ENCODE measurements around the gene IVNS1ABP. TPM values are rescaled to one million over a fixed set of nuclear protein-coding genes. Genes with fewer than 3 reads are reported as not detected.
A peak's percentile ranks its signal among the peaks of the same experiment; 100 is the strongest.

IVNS1ABP gene
- total and polyA plus RNA-seq, 4 donors = 73.4 to 111 (median 101) TPM

GRCh38 chr1:185318431-185319138, 1.5 kb upstream of the IVNS1ABP start:
- Histone ChIP-seq H3K9me3 (ENCODE audit: control insufficient read depth, insufficient read depth, low read length) (no peaks in the 10 kb centered on the region), H3K27ac (ENCODE audit: low read depth, low read length) (peak overlapping the region; percentile 92), H3K4me1 (ENCODE audit: control insufficient read depth, insufficient read depth, low read length) (peaks cover 8% of the 10 kb centered on the region), H3K27me3 (ENCODE audit: control insufficient read depth, insufficient read depth, low read length) (no peaks in the 10 kb centered on the region), H3K36me3 (ENCODE audit: control insufficient read depth, insufficient read depth, low read length) (no peaks in the 10 kb centered on the region), H3K4me3 (ENCODE audit: low read depth, low read length) (no peak overlapping the region)
- DNase-seq (ENCODE audit: low read depth in 4 of 6, low spot score in 6 of 6) = no peak
- no CpG with 5 or more reads among the region's 10 CpGs for WGBS (ENCODE audit: insufficient coverage)

DNA sequence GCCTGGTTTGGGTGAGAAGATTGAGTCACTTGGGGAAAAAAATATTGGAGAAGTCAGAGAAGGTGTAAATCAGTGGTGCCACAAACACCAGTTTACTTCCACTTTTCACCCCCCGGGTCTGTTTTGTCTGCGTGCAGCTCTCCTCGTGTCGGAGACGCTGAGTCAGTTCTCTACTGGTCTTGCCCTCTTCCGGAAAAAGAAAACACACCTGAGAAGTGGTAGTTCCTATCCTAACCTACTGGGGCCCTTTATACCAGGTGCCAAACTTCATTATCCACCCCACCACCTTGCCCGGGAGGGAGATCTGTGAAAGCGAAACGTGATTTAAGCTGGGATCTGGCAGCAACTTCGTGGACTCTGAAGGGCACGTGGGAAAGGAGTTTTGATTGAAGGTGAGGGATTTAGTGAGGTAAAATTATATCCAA, 855 bp upstream of the IVNS1ABP start:
- H3K9me3 ChIP-seq (ENCODE audit: control insufficient read depth, insufficient read depth, low read length) = no peaks in the 10 kb centered on the region
- H3K36me3 ChIP-seq (ENCODE audit: control insufficient read depth, insufficient read depth, low read length) = no peaks in the 10 kb centered on the region
- 20% methylated on average over 2 of the region's 11 CpGs for WGBS (ENCODE audit: insufficient coverage)
- peak overlapping the region; percentile 98 for H3K4me3 ChIP-seq (ENCODE audit: low read depth, low read length)
- peaks cover 8% of the 10 kb centered on the region for H3K4me1 ChIP-seq (ENCODE audit: control insufficient read depth, insufficient read depth, low read length)
- H3K27me3 ChIP-seq (ENCODE audit: control insufficient read depth, insufficient read depth, low read length) = no peaks in the 10 kb centered on the region
- H3K27ac ChIP-seq (ENCODE audit: low read depth, low read length) = peak overlapping the region; percentile 92
- peak in 1 of 6 donors; percentile 17 for DNase-seq (ENCODE audit: low read depth in 4 of 6, low spot score in 6 of 6)

DNA sequence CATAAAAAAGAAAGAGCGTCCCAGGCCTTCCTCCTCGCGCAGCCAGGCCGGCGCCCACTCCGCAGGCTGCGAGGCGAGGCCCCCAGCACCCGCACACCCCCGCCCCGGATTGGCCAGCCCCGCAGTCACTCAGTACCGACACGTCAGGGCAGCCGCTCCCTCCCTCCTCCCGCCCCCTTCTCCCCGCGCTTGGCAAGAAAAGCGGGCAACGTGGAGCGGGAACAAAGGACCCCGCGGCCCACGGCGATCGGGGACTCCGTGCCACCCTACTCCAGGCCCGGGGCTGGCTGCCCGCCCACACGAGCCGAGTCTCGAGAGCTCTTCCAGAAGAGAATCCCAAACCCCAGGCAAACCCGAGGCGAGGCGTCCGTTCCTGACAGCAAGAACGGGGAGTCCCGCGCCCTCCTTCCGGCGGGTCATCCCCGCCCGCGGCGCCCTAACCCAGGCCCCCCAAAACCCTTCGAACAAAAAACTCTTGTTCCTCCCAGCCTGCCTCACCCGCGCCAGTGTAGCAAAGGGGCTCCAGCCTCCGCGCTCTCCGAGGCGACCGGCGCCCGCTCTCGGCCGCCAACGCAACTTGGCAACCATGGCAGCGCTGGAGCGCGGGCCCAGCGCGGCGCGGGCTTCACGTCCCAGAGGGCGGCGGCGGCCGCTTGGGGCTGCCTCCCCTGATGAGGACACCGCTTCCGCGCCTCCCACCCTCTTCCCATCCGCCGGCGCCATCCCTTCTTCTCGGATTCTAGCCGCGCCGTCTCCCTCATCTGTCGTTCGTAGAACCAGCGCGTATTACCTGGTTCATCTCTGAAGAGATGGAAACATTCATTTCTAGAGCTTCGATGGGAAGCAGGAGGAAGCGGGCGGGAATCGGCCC, 645 bp downstream of the IVNS1ABP start:
- H3K27me3 ChIP-seq (ENCODE audit: control insufficient read depth, insufficient read depth, low read length) = no peaks in the 10 kb centered on the region
- peak overlapping the region; percentile 98 for H3K27ac ChIP-seq (ENCODE audit: low read depth, low read length)
- peaks cover 8% of the 10 kb centered on the region for H3K4me1 ChIP-seq (ENCODE audit: control insufficient read depth, insufficient read depth, low read length)
- 0% methylated on average over 88 of the region's 88 CpGs for WGBS (ENCODE audit: insufficient coverage)
- DNase-seq (ENCODE audit: low read depth in 4 of 6, low spot score in 6 of 6) = peak; percentile 81 to 98 (median 90)
- H3K9me3 ChIP-seq (ENCODE audit: control insufficient read depth, insufficient read depth, low read length) = no peaks in the 10 kb centered on the region
- peak overlapping the region; percentile 98 for H3K4me3 ChIP-seq (ENCODE audit: low read depth, low read length)
- H3K36me3 ChIP-seq (ENCODE audit: control insufficient read depth, insufficient read depth, low read length) = no peaks in the 10 kb centered on the region

DNA sequence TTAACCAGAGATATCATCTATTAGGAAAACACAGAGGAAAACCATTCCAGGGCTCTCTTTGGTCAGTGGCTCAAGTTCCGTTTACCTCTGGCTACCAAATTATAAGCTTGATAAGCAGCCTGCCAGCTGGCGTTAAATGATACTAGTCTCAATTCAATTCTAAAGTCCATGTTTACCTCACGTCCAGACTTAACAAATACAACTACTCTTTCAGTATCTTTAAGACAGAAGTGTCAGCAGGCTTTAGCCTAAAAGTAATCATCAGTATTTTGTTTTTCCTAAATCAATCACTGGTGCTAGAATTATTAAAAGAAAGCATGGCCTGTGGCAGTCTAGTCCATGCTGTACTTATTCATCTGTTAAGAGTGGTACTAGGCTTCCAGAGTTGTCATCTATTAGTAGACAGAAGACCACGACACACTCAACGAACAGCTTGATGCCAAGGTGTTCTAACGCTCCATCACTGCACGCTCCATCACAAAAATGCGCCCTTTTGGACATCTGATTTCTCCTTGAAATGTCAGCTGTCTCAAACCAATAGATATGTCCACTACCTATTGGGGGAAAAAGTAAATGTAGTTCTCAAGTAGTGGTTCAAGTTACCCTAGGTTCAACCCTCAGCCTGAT, 1.5 kb downstream of the IVNS1ABP start:
- DNase-seq (ENCODE audit: low read depth in 4 of 6, low spot score in 6 of 6) = no peak
- no peaks in the 10 kb centered on the region for H3K27me3 ChIP-seq (ENCODE audit: control insufficient read depth, insufficient read depth, low read length)
- H3K4me3 ChIP-seq (ENCODE audit: low read depth, low read length) = peak overlapping the region; percentile 98
- H3K36me3 ChIP-seq (ENCODE audit: control insufficient read depth, insufficient read depth, low read length) = peaks cover 2% of the 10 kb centered on the region
- H3K27ac ChIP-seq (ENCODE audit: low read depth, low read length) = peak overlapping the region; percentile 98
- H3K9me3 ChIP-seq (ENCODE audit: control insufficient read depth, insufficient read depth, low read length) = no peaks in the 10 kb centered on the region
- WGBS (ENCODE audit: insufficient coverage) = 10% methylated on average over 4 of the region's 8 CpGs
- peaks cover 8% of the 10 kb centered on the region for H3K4me1 ChIP-seq (ENCODE audit: control insufficient read depth, insufficient read depth, low read length)

- H3K4me1 ChIP-seq (ENCODE audit: control insufficient read depth, insufficient read depth, low read length) = peaks cover 8% of the 10 kb centered on the region
- DNase-seq (ENCODE audit: low read depth in 4 of 6, low spot score in 6 of 6) = peak in 1 of 6 donors; percentile 31
- WGBS (ENCODE audit: insufficient coverage) = 25% methylated on average over 1 of the region's 1 CpG
- H3K9me3 ChIP-seq (ENCODE audit: control insufficient read depth, insufficient read depth, low read length) = no peaks in the 10 kb centered on the region
- peaks cover 5% of the 10 kb centered on the region for H3K36me3 ChIP-seq (ENCODE audit: control insufficient read depth, insufficient read depth, low read length)
- H3K4me3 ChIP-seq (ENCODE audit: low read depth, low read length) = peak overlapping the region; percentile 16
- no peaks in the 10 kb centered on the region for H3K27me3 ChIP-seq (ENCODE audit: control insufficient read depth, insufficient read depth, low read length)
- H3K27ac ChIP-seq (ENCODE audit: low read depth, low read length) = no peak overlapping the region
These were observed 2.6 kb downstream of the IVNS1ABP start for GRCh38 chr1:185314411-185314810.

DNA sequence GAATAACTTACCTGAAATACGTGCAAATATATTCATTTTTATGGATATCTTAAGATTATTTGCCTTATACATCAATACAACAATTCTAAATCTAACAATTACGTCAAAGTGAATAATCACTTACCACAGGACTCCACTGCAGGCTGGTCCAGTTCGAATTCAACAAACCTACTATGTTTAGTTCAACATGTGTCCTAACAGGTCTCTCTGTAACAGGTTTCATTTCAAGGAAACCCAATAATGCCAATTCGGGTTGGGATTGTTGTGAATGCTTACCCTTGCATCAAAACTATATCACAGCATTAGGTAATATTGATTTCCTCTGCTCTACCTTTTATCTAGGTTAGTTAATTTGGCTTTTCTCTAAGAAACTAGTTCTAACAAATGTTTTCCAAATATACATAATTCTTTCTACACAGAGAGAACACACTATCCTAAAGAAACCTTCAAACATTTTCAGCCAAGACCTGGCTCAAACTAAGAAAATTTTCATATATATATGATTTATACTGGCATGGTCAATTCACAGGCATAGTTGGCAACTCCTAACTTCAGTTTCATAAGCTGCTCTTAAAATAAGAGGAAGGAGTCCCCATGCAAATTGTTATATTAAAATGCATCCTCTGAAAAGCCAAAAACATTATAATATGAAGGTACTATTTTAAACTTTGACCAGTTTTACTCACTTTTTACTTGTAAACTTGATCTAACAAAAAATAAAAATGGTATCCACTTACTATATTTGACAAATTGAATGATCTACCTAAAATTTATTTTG, 4.5 kb downstream of the IVNS1ABP start:
- Histone ChIP-seq H3K4me3 (ENCODE audit: low read depth, low read length) (no peak overlapping the region), H3K36me3 (ENCODE audit: control insufficient read depth, insufficient read depth, low read length) (peaks cover 5% of the 10 kb centered on the region), H3K9me3 (ENCODE audit: control insufficient read depth, insufficient read depth, low read length) (no peaks in the 10 kb centered on the region), H3K27ac (ENCODE audit: low read depth, low read length) (no peak overlapping the region), H3K4me1 (ENCODE audit: control insufficient read depth, insufficient read depth, low read length) (peaks cover 3% of the 10 kb centered on the region), H3K27me3 (ENCODE audit: control insufficient read depth, insufficient read depth, low read length) (no peaks in the 10 kb centered on the region)
- no peak for DNase-seq (ENCODE audit: low read depth in 4 of 6, low spot score in 6 of 6)
- WGBS (ENCODE audit: insufficient coverage) = 100% methylated on average over 1 of the region's 4 CpGs

GRCh38 chr1:185311589-185312225, 5.3 kb downstream of the IVNS1ABP start:
- DNase-seq (ENCODE audit: low read depth in 4 of 6, low spot score in 6 of 6) = no peak
- H3K36me3 ChIP-seq (ENCODE audit: control insufficient read depth, insufficient read depth, low read length) = peaks cover 5% of the 10 kb centered on the region
- H3K27ac ChIP-seq (ENCODE audit: low read depth, low read length) = no peak overlapping the region
- H3K4me3 ChIP-seq (ENCODE audit: low read depth, low read length) = no peak overlapping the region
- no peaks in the 10 kb centered on the region for H3K9me3 ChIP-seq (ENCODE audit: control insufficient read depth, insufficient read depth, low read length)
- no peaks in the 10 kb centered on the region for H3K4me1 ChIP-seq (ENCODE audit: control insufficient read depth, insufficient read depth, low read length)
- no peaks in the 10 kb centered on the region for H3K27me3 ChIP-seq (ENCODE audit: control insufficient read depth, insufficient read depth, low read length)

DNA sequence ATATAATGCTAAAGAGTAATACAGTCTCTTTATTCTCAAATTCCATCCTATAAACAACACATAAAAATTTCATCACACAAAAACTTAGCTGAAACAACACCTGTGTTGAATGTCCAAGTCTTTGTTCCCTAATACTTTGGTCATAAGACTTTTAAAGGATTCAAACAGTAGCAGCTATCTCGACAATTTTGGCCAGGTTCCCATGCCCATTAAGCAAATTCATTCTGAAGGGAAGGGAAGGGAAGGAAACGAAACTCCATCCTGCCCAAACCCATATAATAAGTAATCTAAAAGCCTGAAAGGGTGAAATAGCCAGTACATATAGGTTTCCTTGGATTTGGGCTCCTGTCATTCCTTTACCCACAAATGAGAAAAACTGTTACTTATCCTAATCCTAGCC, 7.5 kb downstream of the IVNS1ABP start:
- peak in 2 of 6 donors; percentile 29 to 35 for DNase-seq (ENCODE audit: low read depth in 4 of 6, low spot score in 6 of 6)
- H3K27ac ChIP-seq (ENCODE audit: low read depth, low read length) = no peak overlapping the region
- H3K9me3 ChIP-seq (ENCODE audit: control insufficient read depth, insufficient read depth, low read length) = no peaks in the 10 kb centered on the region
- no peaks in the 10 kb centered on the region for H3K27me3 ChIP-seq (ENCODE audit: control insufficient read depth, insufficient read depth, low read length)
- H3K4me3 ChIP-seq (ENCODE audit: low read depth, low read length) = no peak overlapping the region
- no peaks in the 10 kb centered on the region for H3K4me1 ChIP-seq (ENCODE audit: control insufficient read depth, insufficient read depth, low read length)
- no CpG with 5 or more reads among the region's 2 CpGs for WGBS (ENCODE audit: insufficient coverage)
- H3K36me3 ChIP-seq (ENCODE audit: control insufficient read depth, insufficient read depth, low read length) = peaks cover 5% of the 10 kb centered on the region

GRCh38 chr1:185308126-185308525, 8.9 kb downstream of the IVNS1ABP start:
- no peak overlapping the region for H3K27ac ChIP-seq (ENCODE audit: low read depth, low read length)
- H3K4me3 ChIP-seq (ENCODE audit: low read depth, low read length) = no peak overlapping the region
- WGBS (ENCODE audit: insufficient coverage) = 100% methylated on average over 1 of the region's 1 CpG
- no peaks in the 10 kb centered on the region for H3K4me1 ChIP-seq (ENCODE audit: control insufficient read depth, insufficient read depth, low read length)
- H3K9me3 ChIP-seq (ENCODE audit: control insufficient read depth, insufficient read depth, low read length) = no peaks in the 10 kb centered on the region
- H3K27me3 ChIP-seq (ENCODE audit: control insufficient read depth, insufficient read depth, low read length) = no peaks in the 10 kb centered on the region
- DNase-seq (ENCODE audit: low read depth in 4 of 6, low spot score in 6 of 6) = no peak
- H3K36me3 ChIP-seq (ENCODE audit: control insufficient read depth, insufficient read depth, low read length) = peaks cover 8% of the 10 kb centered on the region

All from spinal cord (tissue), 10 donors.